Mucosa of descending colon (tissue), 3 donors: ENCODE results near the gene STK25. TPM values are rescaled to one million over a fixed set of nuclear protein-coding genes. Genes with fewer than 3 reads are reported as not detected.

ENCODE experiments used
- ATAC-seq: fragments of 200-7000 bp; cut with Tn5 transposase; one replicate; pipeline ENCODE4 v1.9.1; 2020; ENCODE audit warnings: mild to moderate bottlenecking, moderate library complexity
- DNase-seq, 3 donors: peaks; one replicate each; pipeline ENCODE4 v3.0.0-alpha.2; 2020
- H3K36me3 ChIP-seq: fragments of 200-600 bp; one replicate; pipeline ENCODE4 v1.8.0; 2021; ENCODE audit warnings: low read depth, mild to moderate bottlenecking
- H3K4me1 ChIP-seq: fragments of 200-600 bp; one replicate; pipeline ENCODE4 v1.8.0; 2021; ENCODE audit warnings: low read depth, mild to moderate bottlenecking
- H3K4me3 ChIP-seq: fragments of 200-600 bp; one replicate; pipeline ENCODE4 v1.8.0; 2021; ENCODE audit warnings: mild to moderate bottlenecking
- H3K9me3 ChIP-seq: fragments of 200-600 bp; one replicate; pipeline ENCODE4 v1.8.0; 2021; ENCODE audit warnings: mild to moderate bottlenecking
- CTCF ChIP-seq: fragments of 200-600 bp; IDR thresholded peaks from one replicate; pipeline ENCODE4 v1.8.0; 2022; ENCODE audit warnings: antibody characterized with exemption, mild to moderate bottlenecking
- intact Hi-C, 2 donors: fragments of 100-400 bp; cut with DNase I in 1 of 2; cut with micrococcal nuclease in 1 of 2; formaldehyde crosslinking; loops; one replicate each; pipeline versions ENCODE4 v1.11.0 to v1.11.1; 2022; cut with DNase I, micrococcal nuclease
- total RNA-seq, 3 donors: library from RNA; stranded (reverse); fragmentation: NEBNext Ultra II Directional in 2 of 3; extraction: Animal tissue kit (Norgen Biotek cat#: 25700) in 2 of 3; gene quantifications; one replicate each; pipeline versions ENCODE4 v1.2.1 to v1.2.4, GENCODE V29; 2021 to 2023
- donor health status: DM: no; HTN: no; CAD: no; lungs with moderate emphysema.
- donor health status: DM: no; HTN: no; CAD: no.
- donor health status: DM: no; HTN: yes; CAD: no.

STK25 gene
- total RNA-seq, 3 donors from 2014 or later: 89.8 to 137 (median 129) TPM

GRCh38 chr2:241503776-241504392 lies 4.5 kb downstream of the STK25 start:
- Histone ChIP-seq H3K4me3 (no peak overlapping the region), H3K9me3 (no peaks in the 10 kb centered on the region), H3K4me1 (peaks cover 12% of the 10 kb centered on the region), H3K36me3 (no peaks in the 10 kb centered on the region)
- DNase-seq (no peak), ATAC-seq (no peak)
- no peak for TF ChIP-seq CTCF
- intact Hi-C loops: no loop called here

GRCh38 chr2:241502281-241502680 lies 6.1 kb downstream of the STK25 start:
- ATAC-seq: no peak
- Histone ChIP-seq H3K36me3 (no peaks in the 10 kb centered on the region), H3K4me3 (no peak overlapping the region), H3K9me3 (no peaks in the 10 kb centered on the region), H3K4me1 (peaks cover 10% of the 10 kb centered on the region)
- intact Hi-C loops: no loop called here
- no peak for TF ChIP-seq CTCF
- DNase-seq: no peak

- intact Hi-C loops: no loop called here
- H3K4me3 ChIP-seq: no peak overlapping the region
- TF ChIP-seq CTCF: no peak
- ATAC-seq (no peak), DNase-seq (no peak)
- H3K4me1 ChIP-seq: peaks cover 8% of the 10 kb centered on the region
- H3K36me3 ChIP-seq: no peaks in the 10 kb centered on the region
- no peaks in the 10 kb centered on the region for H3K9me3 ChIP-seq
Measured at GRCh38 chr2:241501551-241501950, 6.8 kb downstream of the STK25 start.

GRCh38 chr2:241501099-241501541 lies 7.3 kb downstream of the STK25 start:
- TF ChIP-seq CTCF: no peak
- no peak for DNase-seq
- no peak for ATAC-seq
- Histone ChIP-seq H3K4me1 (peaks cover 9% of the 10 kb centered on the region), H3K36me3 (no peaks in the 10 kb centered on the region), H3K9me3 (no peaks in the 10 kb centered on the region), H3K4me3 (no peak overlapping the region)
- intact Hi-C loops: no loop called here

- no peaks in the 10 kb centered on the region for H3K36me3 ChIP-seq
- intact Hi-C loops: no loop called here
- H3K9me3 ChIP-seq: no peaks in the 10 kb centered on the region
- no peak for ATAC-seq
- no peak for TF ChIP-seq CTCF
- H3K4me3 ChIP-seq: no peak overlapping the region
- DNase-seq: no peak
- H3K4me1 ChIP-seq: peaks cover 13% of the 10 kb centered on the region
Measured at GRCh38 chr2:241500431-241500975, 7.9 kb downstream of the STK25 start.
